Measurements from ENCODE around the gene KIAA1217.

The KIAA1217 gene

GRCh38 chr10:24596217-24596930 is 387.4 kb downstream of the KIAA1217 start:
- DNase-seq (ENCODE audit: low spot score), result no peak

- DNase-seq (ENCODE audit: low spot score), result no peak
Measured at GRCh38 chr10:24597426-24597825, 388.5 kb downstream of the KIAA1217 start.

Data from NAMALWA (cell line).